Neural cell (in vitro differentiated cells): ENCODE measurements around the gene RTL9. TPM values are rescaled to one million over a fixed set of nuclear protein-coding genes. Genes with fewer than 3 reads are reported as not detected.

Experiments
- H2AFZ ChIP-seq: fragments of 200-600, 300-800 bp; sonication (generic), shearing (Covaris generic); 2 replicates; pipeline ENCODE4 v1.6.0; 2014; ENCODE audit warnings: low read depth, mild to moderate bottlenecking, antibody characterized with exemption, low read length, moderate library complexity
- H3F3A ChIP-seq: fragments of 200-600 bp; shearing (Covaris generic); 2 replicates; pipeline ENCODE4 v1.6.1; 2016; ENCODE audit warnings: mild to moderate bottlenecking, moderate library complexity, mixed read lengths, antibody characterized with exemption, low read length; ENCODE audit not compliant: insufficient read depth, poor library complexity, severe bottlenecking
- H3K27ac ChIP-seq: fragments of 200-600, 300-800 bp; sonication (generic), shearing (Covaris generic); 2 replicates; pipeline ENCODE4 v1.5.1; 2014; ENCODE audit warnings: mild to moderate bottlenecking, low read length, moderate library complexity
- H3K27me3 ChIP-seq: fragments of 300-800, 200-600 bp; sonication (generic), shearing (Covaris generic); 2 replicates; pipeline ENCODE4 v1.6.0; 2014; ENCODE audit warnings: mild to moderate bottlenecking, low read depth, low read length, moderate library complexity; ENCODE audit not compliant: insufficient read depth
- H3K36me3 ChIP-seq: fragments of 300-800, 200-600 bp; sonication (generic), shearing (Covaris generic); 2 replicates; pipeline ENCODE4 v1.5.1; 2014; ENCODE audit warnings: mild to moderate bottlenecking, antibody characterized with exemption, low read length, moderate library complexity; ENCODE audit not compliant: insufficient read depth
- H3K4me2 ChIP-seq: fragments of 300-800, 200-600 bp; sonication (generic), shearing (Covaris generic); 2 replicates; pipeline ENCODE4 v1.6.0; 2014; ENCODE audit warnings: mild to moderate bottlenecking, low read length
- H3K4me3 ChIP-seq: fragments of 300-800, 200-600 bp; sonication (generic), shearing (Covaris generic); 2 replicates; pipeline ENCODE4 v1.5.1; 2014; ENCODE audit warnings: mild to moderate bottlenecking, low read length, moderate library complexity
- H3K79me2 ChIP-seq: fragments of 200-600 bp; shearing (Covaris generic); replicated peaks from 2 replicates; pipeline ENCODE4 v1.6.0; 2014; ENCODE audit warnings: mild to moderate bottlenecking, low read length, moderate library complexity; ENCODE audit not compliant: insufficient read depth
- H3K9ac ChIP-seq: fragments of 300-800, 200-600 bp; sonication (generic), shearing (Covaris generic); 2 replicates; pipeline ENCODE4 v1.6.1; 2016; ENCODE audit warnings: mild to moderate bottlenecking, low read length, mixed read lengths
- H3K9me2 ChIP-seq: fragments of 200-600 bp; shearing (Covaris generic); 2 replicates; pipeline ENCODE4 v1.6.1; 2016; ENCODE audit warnings: mild to moderate bottlenecking, low read length, mixed read lengths; ENCODE audit not compliant: insufficient read depth
- H3K9me3 ChIP-seq: fragments of 200-600, 300-800 bp; sonication (generic), shearing (Covaris generic); 2 replicates; pipeline ENCODE4 v1.6.1; 2016; ENCODE audit warnings: mild to moderate bottlenecking, mixed run types, low read length, moderate library complexity, mixed read lengths
- H4K20me1 ChIP-seq: fragments of 200-600 bp; shearing (Covaris generic); 2 replicates; pipeline ENCODE4 v1.6.1; 2016; ENCODE audit warnings: mild to moderate bottlenecking, mixed run types; ENCODE audit not compliant: insufficient read depth
- CTCF ChIP-seq: fragments of 450-650 bp; IDR thresholded peaks from 2 replicates; pipeline ENCODE4 v1.5.1; 2014; ENCODE audit warnings: antibody characterized with exemption, mild to moderate bottlenecking, moderate library complexity; ENCODE audit not compliant: poor library complexity, severe bottlenecking
- REST ChIP-seq: IDR thresholded peaks from 2 replicates; pipeline ENCODE4 v1.6.1; 2012; ENCODE audit warnings: borderline replicate concordance
- SMC3 ChIP-seq: fragments of 450-650 bp; conservative IDR thresholded peaks from 2 replicates; pipeline ENCODE4 v1.6.1; 2014; ENCODE audit warnings: antibody characterized with exemption, mild to moderate bottlenecking, moderate library complexity; ENCODE audit not compliant: poor library complexity
- TAF1 ChIP-seq: IDR thresholded peaks from 2 replicates; pipeline ENCODE4 v1.6.1; 2012; ENCODE audit warnings: low read depth
- polyA plus RNA-seq: library from polyadenylated mRNA; depleted of rRNA; stranded (reverse); fragments of >200 nt; gene quantifications from 2 replicates; pipeline ENCODE4 v1.2.3, GENCODE V29; 2014

Gene RTL9
- polyA plus RNA-seq, 1 donor from 2014 or later = 0.58 TPM

GRCh38 chrX:110341189-110342035 lies 17.2 kb upstream of the RTL9 start:
- H3K27ac ChIP-seq = no peak overlapping the region
- H3K9me2 ChIP-seq = no peaks in the 10 kb centered on the region
- H3K79me2 ChIP-seq = no peaks in the 10 kb centered on the region
- H3K27me3 ChIP-seq = no peaks in the 10 kb centered on the region
- H4K20me1 ChIP-seq = no peaks in the 10 kb centered on the region
- no peak overlapping the region for H3K4me3 ChIP-seq
- H2AFZ ChIP-seq = no peak overlapping the region
- no peaks in the 10 kb centered on the region for H3K9me3 ChIP-seq
- H3K36me3 ChIP-seq = no peaks in the 10 kb centered on the region
- H3K9ac ChIP-seq = no peak overlapping the region
- no peaks in the 10 kb centered on the region for H3F3A ChIP-seq
- TF ChIP-seq REST (no peak), SMC3 (no peak)
- H3K4me2 ChIP-seq = no peak overlapping the region

DNA sequence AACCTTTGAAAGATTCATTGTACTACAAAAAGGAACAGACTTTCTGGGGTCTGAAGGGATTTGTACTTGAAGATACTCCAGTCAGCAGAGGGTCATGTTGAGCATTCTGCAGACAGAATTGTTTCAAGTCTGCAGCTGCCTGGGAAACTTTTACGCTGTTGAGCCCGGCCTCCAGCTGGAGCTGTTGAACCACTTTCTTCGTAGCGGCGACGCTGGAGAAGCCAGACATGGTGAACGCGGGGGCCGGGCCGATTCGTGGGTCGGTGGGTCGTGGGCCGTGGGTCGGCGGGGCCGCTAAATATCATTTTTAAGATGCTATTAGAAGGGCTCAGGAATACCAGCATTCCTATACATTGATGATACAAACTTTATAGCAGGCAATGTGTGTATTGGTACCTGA lies 12.0 kb upstream of the RTL9 start:
- no peaks in the 10 kb centered on the region for H3K27me3 ChIP-seq
- no peak overlapping the region for H3K9ac ChIP-seq
- no peaks in the 10 kb centered on the region for H3K9me3 ChIP-seq
- H3K9me2 ChIP-seq = no peaks in the 10 kb centered on the region
- H4K20me1 ChIP-seq = no peaks in the 10 kb centered on the region
- H3K27ac ChIP-seq = no peak overlapping the region
- TF ChIP-seq CTCF (no peak), REST (no peak), SMC3 (no peak), TAF1 (no peak)
- no peaks in the 10 kb centered on the region for H3K79me2 ChIP-seq
- no peaks in the 10 kb centered on the region for H3F3A ChIP-seq
- no peaks in the 10 kb centered on the region for H3K36me3 ChIP-seq
- H3K4me2 ChIP-seq = no peak overlapping the region
- no peak overlapping the region for H2AFZ ChIP-seq
- H3K4me3 ChIP-seq = no peak overlapping the region
